AG09319 (cell line): ENCODE measurements around the gene PTPRM.

Experiments
- DNase-seq: peaks from one replicate; pipeline ENCODE4 v3.0.0-alpha.2; 2010; ENCODE audit warnings: low read depth; ENCODE audit errors: extremely low read depth
- CTCF ChIP-seq: IDR thresholded peaks from 2 replicates; pipeline ENCODE4 v1.5.1; 2011; ENCODE audit warnings: low read depth, mild to moderate bottlenecking, inconsistent platforms, low read length, moderate library complexity

PTPRM gene

DNA sequence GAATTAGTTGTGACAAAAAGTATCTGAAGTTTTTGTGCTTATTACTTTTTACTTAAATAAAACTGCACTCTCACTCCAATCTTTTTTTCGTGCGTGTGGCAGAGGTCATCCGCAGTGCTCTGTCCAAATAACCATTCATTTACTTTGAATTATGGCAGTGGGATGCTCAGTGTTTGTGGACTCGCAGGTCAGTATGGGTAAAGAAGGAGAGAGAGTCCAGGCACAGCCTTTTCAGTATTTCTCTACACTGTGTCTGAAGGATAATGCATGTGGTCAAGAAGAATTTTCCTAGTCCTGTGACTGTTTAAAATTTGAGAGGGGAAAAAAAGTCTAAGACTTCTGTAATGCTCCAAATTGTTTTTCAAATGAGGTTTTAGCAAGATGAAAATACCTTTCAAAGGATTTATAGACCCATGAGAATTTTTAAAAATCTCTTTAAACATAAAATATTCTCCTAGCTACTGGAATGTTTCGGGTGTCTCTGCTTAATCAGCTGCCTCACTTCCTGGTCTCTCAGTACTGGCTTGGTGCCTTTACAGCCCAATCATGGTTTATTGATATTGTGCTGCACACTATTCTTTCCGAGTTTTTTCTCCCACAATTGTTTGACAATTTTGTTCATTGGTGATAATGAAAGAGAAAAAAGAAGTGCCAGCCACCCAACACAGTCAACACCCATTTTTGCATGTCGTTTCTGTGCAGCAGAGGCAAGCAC lies 453.2 kb downstream of the PTPRM start:
- no peak for DNase-seq
- TF ChIP-seq CTCF = no peak

DNA sequence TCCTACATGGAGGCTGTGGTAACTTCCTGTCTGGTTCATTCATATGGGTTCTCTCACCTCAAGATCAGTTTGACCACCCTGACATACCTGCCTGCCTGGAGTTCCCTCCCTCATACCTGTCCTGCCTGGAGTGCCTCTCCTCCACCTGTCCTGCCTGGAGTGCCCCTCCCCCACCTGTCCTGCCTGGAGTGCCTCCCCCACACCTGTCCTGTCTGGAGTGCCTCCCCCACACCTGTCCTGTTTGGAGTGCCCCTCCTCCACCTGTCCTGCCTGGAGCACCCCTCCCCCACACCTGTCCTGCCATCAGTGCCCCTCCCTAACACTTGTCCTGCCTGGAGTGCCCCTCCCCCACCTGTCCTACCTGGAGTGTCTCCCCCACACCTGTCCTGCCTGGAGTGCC lies 461.9 kb downstream of the PTPRM start:
- no peak for DNase-seq
- TF ChIP-seq CTCF = no peak

GRCh38 chr18:8029731-8030130 lies 462.6 kb downstream of the PTPRM start:
- TF ChIP-seq CTCF = no peak
- no peak for DNase-seq

DNA sequence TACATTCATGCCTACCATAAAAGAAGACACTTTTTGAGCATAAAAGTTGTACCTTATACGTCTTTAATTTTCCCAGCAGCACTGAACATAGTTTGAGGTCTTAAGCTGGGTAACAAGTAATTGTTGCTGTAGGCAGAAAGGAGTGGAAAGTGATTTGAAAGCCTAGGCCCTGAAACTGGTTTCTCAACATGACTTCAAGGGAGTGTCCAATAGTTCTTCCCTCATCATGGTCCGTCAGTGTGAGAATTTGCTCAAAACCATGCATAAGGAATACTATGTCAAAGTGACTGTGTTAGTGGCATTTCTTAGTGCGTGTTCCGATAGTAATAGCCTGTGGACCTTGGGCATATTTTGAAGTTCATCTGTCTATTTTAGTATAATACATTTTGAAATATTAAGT lies 463.1 kb downstream of the PTPRM start:
- TF ChIP-seq CTCF = no peak
- no peak for DNase-seq

DNA sequence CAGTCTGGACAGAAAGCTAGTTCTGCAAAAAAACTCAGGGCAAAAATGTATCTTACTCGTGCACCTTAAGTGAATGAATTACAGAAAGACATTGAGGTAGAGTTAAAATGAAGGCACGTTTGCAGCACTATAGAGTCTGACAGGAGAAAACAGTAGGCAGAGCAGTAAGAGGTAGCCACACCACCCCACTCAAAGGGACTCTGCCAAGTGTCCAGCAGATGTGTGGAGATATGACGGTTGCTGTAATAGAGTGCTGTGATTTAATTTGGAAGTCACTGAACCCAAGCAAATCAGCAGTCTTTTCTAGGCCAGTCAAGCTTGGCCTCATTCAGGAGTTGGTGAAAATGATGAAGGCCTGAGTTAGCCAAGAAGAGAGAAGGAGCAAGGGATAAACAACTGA lies 464.4 kb downstream of the PTPRM start:
- no peak for DNase-seq
- TF ChIP-seq CTCF = no peak

GRCh38 chr18:8034674-8035073 lies 467.6 kb downstream of the PTPRM start:
- no peak for TF ChIP-seq CTCF
- DNase-seq = no peak

- DNase-seq = no peak
- TF ChIP-seq CTCF = no peak
These were observed 469.4 kb downstream of the PTPRM start for GRCh38 chr18:8036551-8036950.
